Measurements from ENCODE around the gene NTF3. TPM values are rescaled to one million over a fixed set of nuclear protein-coding genes. Genes with fewer than 3 reads are reported as not detected.

NTF3 gene
- total and polyA plus RNA-seq, 2 of the 8 experiments (the other 6 are each of a cell fraction or from before 2014, with no cell fraction given), result 1.4 to 2.3 TPM

DNA sequence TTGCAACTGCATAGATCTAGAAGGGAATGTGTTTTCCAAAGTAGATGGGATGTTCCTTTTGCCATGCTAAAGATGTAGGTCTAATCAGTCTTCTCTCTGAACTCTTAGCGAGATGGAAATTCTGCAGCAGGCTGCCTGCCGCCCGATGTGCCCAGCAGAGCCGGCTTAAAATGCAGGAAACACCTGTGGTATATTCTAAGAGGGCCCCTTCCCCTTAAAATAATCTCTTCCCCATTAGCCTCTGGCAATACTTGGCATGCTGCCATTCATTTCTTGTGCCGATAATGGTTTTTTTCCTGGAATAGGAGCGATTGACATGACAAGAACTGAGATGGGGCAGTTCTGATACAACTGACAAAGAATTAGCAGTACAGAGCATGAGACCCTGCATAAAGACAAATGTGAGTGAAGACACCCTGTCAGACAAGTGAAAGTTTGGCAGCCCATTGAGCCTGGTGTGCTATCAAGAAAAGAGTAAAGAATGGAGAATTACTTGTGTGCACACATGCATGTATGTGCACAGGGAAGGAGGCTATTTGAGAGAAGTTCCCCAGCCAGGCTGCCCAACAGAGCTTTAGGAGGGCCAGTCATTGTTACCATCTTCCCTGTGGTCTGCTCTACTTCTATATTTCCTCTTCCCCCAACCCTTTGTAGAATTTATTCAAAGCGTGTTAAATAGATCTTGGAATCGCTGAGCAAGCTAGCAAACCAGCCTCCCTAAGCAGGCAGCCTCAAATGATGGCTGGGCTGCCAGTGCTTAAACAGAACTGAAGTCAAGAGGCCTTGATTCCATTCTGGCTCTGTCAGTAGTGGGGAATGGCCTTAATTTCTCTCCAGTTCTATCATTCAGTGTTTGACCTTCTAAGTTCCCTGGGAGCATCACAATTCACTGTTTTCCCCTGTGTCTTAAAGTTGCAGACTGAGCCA, 29.6 kb upstream of the NTF3 start (continued):
- TF ChIP-seq SIN3A (conservative IDR thresholded peaks at IDR 0.05 in 1 of 2, IDR thresholded peaks at IDR 0.05 in 1 of 2; ENCODE audit: low read depth in 1 of 2, low read length in 2 of 2) (no peak), ATF3 (IDR thresholded peaks at IDR 0.05; ENCODE audit: insufficient read depth, low read depth, low read length) (no peak), USF2 (IDR thresholded peaks at IDR 0.05; ENCODE audit: low read length) (no peak), TAF7 (optimal IDR thresholded peaks at IDR 0.05; ENCODE audit: borderline replicate concordance, low read depth, low read length) (no peak), JUN (IDR thresholded peaks at IDR 0.05; ENCODE audit: low read depth, low read length) (no peak), CHD2 (IDR thresholded peaks at IDR 0.05; ENCODE audit: low read length) (no peak), CHD7 (IDR thresholded peaks at IDR 0.05; ENCODE audit: insufficient replicate concordance, low read length) (no peak)
